ENCODE measurements around the gene BMX.

DNA sequence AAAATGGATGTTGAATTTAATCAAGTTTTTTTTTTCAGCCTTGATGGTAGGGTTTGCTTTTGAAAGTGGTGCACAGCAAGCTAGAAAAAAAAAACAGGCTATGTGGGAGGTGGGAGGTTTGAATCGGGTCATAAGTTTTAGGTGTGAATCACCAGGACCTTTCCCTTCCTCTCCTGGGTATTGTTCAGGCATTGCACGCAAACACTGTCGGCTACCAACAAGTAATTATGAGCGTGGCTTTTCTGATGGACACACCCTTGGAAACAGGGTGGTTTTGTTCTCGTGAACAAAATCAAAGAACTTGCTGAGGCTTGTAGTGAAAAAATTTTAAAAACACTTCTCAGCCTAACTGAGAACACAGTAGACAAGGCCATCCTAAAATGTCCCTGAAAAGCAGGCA is 25.6 kb upstream of the BMX start:
- TF ChIP-seq ZFP30 (CRISPR knock-in tag; IDR thresholded peaks at IDR 0.05) (no peak), RARB (CRISPR knock-in tag; IDR thresholded peaks at IDR 0.05) (no peak), ISL1 (CRISPR knock-in tag; IDR thresholded peaks at IDR 0.05) (no peak)

Measured in SK-N-SH treated with all-trans-retinoic acid at 6 μM for 48 hours (cell line).